Mesothelial cell of epicardium (in vitro differentiated cells): Measurements from ENCODE around the gene ABCB6. TPM values are rescaled to one million over a fixed set of nuclear protein-coding genes. Genes with fewer than 3 reads are reported as not detected.

Source experiments
- DNase-seq, 2 experiments: peaks; one replicate each; pipeline ENCODE4 v3.0.0; 2021; ENCODE audit warnings: low spot score in 2 of 2; ENCODE audit not compliant: unreplicated experiment in 2 of 2
- H3K27ac Mint-ChIP-seq: 2 replicates; pipeline ENCODE4 v1.8.0; 2021; ENCODE audit warnings: mixed read lengths
- H3K27me3 Mint-ChIP-seq: 2 replicates; pipeline ENCODE4 v1.8.0; 2021; ENCODE audit warnings: low read depth, mixed read lengths
- H3K36me3 Mint-ChIP-seq: 2 replicates; pipeline ENCODE4 v1.8.0; 2021; ENCODE audit warnings: mixed read lengths
- H3K4me1 Mint-ChIP-seq: 2 replicates; pipeline ENCODE4 v1.8.0; 2021; ENCODE audit warnings: mixed read lengths
- H3K4me3 Mint-ChIP-seq: 2 replicates; pipeline ENCODE4 v1.8.0; 2021; ENCODE audit warnings: mild to moderate bottlenecking, moderate library complexity, mixed read lengths
- H3K9me3 Mint-ChIP-seq: 2 replicates; pipeline ENCODE4 v1.8.0; 2021; ENCODE audit warnings: mixed read lengths
- CTCF ChIP-seq: fragments of 200-600 bp; sonication (generic); IDR thresholded peaks from one replicate; pipeline ENCODE4 v1.5.0; 2021; ENCODE audit warnings: antibody characterized with exemption; ENCODE audit not compliant: unreplicated experiment
- total RNA-seq: library from RNA; stranded (reverse); gene quantifications from 3 replicates; pipeline ENCODE4 v1.2.1, GENCODE V29; 2021

The ABCB6 gene
- total RNA-seq, 1 donor from 2014 or later, result 28.1 TPM

GRCh38 chr2:219218217-219218731 is 484 bp downstream of the ABCB6 start:
- Mint-ChIP-seq H3K27me3 (no peaks in the 10 kb centered on the region), H3K4me1 (peaks cover 23% of the 10 kb centered on the region), H3K36me3 (peaks cover 25% of the 10 kb centered on the region), H3K4me3 (peak overlapping the region; percentile 81), H3K9me3 (no peaks in the 10 kb centered on the region), H3K27ac (peak overlapping the region; percentile 97)
- peak in 1 of 2 experiments; percentile 74 for DNase-seq
- TF ChIP-seq CTCF, result no peak

GRCh38 chr2:219216535-219216915 is 2.2 kb downstream of the ABCB6 start:
- Mint-ChIP-seq H3K27ac (no peak overlapping the region), H3K4me3 (peak overlapping the region; percentile 34), H3K36me3 (peaks cover 26% of the 10 kb centered on the region), H3K27me3 (no peaks in the 10 kb centered on the region), H3K9me3 (no peaks in the 10 kb centered on the region), H3K4me1 (peaks cover 23% of the 10 kb centered on the region)
- DNase-seq, result no peak
- TF ChIP-seq CTCF, result no peak

- DNase-seq, result no peak
- Mint-ChIP-seq H3K9me3 (no peaks in the 10 kb centered on the region), H3K27ac (no peak overlapping the region), H3K4me1 (peaks cover 23% of the 10 kb centered on the region), H3K27me3 (no peaks in the 10 kb centered on the region), H3K36me3 (peaks cover 22% of the 10 kb centered on the region), H3K4me3 (no peak overlapping the region)
- no peak for TF ChIP-seq CTCF
These were observed 2.8 kb downstream of the ABCB6 start for GRCh38 chr2:219215871-219216534.

DNA sequence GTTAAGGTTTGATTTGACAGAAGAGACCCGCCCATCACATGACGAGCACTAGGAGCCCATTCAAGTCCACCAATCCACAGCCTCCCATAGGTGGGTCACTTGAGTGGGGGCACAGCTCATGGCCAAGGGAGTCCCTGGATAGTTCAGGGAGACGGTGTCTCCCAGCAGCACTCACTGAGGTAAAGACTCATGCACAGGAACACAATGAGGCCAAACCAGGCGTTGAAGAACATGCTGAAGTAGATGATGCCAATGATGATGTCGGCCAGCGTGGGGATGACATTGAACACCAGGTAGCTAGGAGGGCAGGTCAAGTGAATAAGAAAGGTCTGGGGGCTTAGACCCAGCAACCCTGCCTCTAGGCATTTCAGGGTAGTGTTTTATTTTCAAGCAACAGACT is 4.0 kb downstream of the ABCB6 start:
- Mint-ChIP-seq H3K27ac (no peak overlapping the region), H3K27me3 (no peaks in the 10 kb centered on the region), H3K4me3 (no peak overlapping the region), H3K4me1 (peaks cover 23% of the 10 kb centered on the region), H3K9me3 (no peaks in the 10 kb centered on the region), H3K36me3 (peaks cover 15% of the 10 kb centered on the region)
- no peak for TF ChIP-seq CTCF
- DNase-seq, result no peak

DNA sequence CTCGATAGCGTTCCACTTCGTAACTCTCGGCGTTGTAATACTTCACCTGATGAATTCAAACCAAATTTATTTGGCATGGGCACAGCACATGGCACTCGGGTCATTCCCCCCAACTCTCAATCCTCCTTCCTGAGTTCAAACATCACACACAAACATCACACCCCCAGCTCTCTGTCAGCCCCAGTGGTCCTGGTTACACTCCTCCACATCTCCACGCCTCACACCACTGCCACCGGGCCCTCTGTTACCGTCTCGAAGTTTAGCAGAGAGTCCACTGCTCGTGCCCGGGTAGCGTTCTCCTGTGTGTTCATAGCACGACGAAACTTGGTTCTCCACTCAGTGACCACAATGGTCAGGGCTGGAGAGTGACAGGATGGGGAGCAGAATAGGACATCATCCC is 4.6 kb downstream of the ABCB6 start:
- H3K4me1 Mint-ChIP-seq, result peaks cover 17% of the 10 kb centered on the region
- no peak overlapping the region for H3K4me3 Mint-ChIP-seq
- H3K27ac Mint-ChIP-seq, result no peak overlapping the region
- no peaks in the 10 kb centered on the region for H3K27me3 Mint-ChIP-seq
- DNase-seq, result no peak
- peaks cover 16% of the 10 kb centered on the region for H3K36me3 Mint-ChIP-seq
- TF ChIP-seq CTCF, result no peak
- H3K9me3 Mint-ChIP-seq, result no peaks in the 10 kb centered on the region
